WTC11 (cell line): ENCODE measurements around the gene TMEM52.

Experiments
- CREM ChIP-seq: sonication (generic); formaldehyde crosslinking; IDR thresholded peaks from 2 replicates; pipeline ENCODE4 v1.8.1; 2022; ENCODE audit warnings: mild to moderate bottlenecking, missing genetic modification reagents, moderate library complexity
- ESRRA ChIP-seq: sonication (generic); formaldehyde crosslinking; IDR thresholded peaks from 2 replicates; pipeline ENCODE4 v1.8.1; 2022; ENCODE audit warnings: mild to moderate bottlenecking, missing genetic modification reagents, borderline replicate concordance
- JUN ChIP-seq: sonication (generic); formaldehyde crosslinking; IDR thresholded peaks from 2 replicates; pipeline ENCODE4 v1.8.0; 2023; ENCODE audit warnings: mild to moderate bottlenecking, missing genetic modification reagents
- NFATC4 ChIP-seq: fragments of 250-450 bp; sonication (Bioruptor Pico); IDR thresholded peaks from 2 replicates; pipeline ENCODE4 v1.9.0; 2021; ENCODE audit warnings: mild to moderate bottlenecking
- NFE2L1 ChIP-seq: sonication (generic); formaldehyde crosslinking; IDR thresholded peaks from 2 replicates; pipeline ENCODE4 v1.8.1; 2023; ENCODE audit warnings: missing genetic modification reagents
- NR2C2 ChIP-seq: sonication (generic); formaldehyde crosslinking; IDR thresholded peaks from 2 replicates; pipeline ENCODE4 v1.8.0; 2022; ENCODE audit warnings: mild to moderate bottlenecking, missing genetic modification reagents
- SMAD4 ChIP-seq: sonication (generic); formaldehyde crosslinking; IDR thresholded peaks from 2 replicates; pipeline ENCODE4 v1.8.0; 2022; ENCODE audit warnings: mild to moderate bottlenecking, missing genetic modification reagents
- TEAD4 ChIP-seq: sonication (generic); formaldehyde crosslinking; IDR thresholded peaks from 2 replicates; pipeline ENCODE4 v1.8.0; 2022; ENCODE audit warnings: mild to moderate bottlenecking, missing genetic modification reagents
- TP53 ChIP-seq: sonication (generic); formaldehyde crosslinking; IDR thresholded peaks from 2 replicates; pipeline ENCODE4 v1.8.1; 2023; ENCODE audit warnings: mild to moderate bottlenecking, missing genetic modification reagents
- ZNF263 ChIP-seq: sonication (generic); formaldehyde crosslinking; IDR thresholded peaks from 2 replicates; pipeline ENCODE4 v1.8.1; 2022; ENCODE audit warnings: low read depth, mild to moderate bottlenecking, moderate library complexity, missing genetic modification reagents
- ZNF396 ChIP-seq: fragments of 250-450 bp; sonication (Bioruptor Pico); IDR thresholded peaks from 2 replicates; pipeline ENCODE4 v1.8.0; 2021; ENCODE audit warnings: mild to moderate bottlenecking, moderate library complexity, borderline replicate concordance
- TF ChIP-seq, protein P1 (sequence below): fragments of 200-600 bp; IDR thresholded peaks from 2 replicates; pipeline ENCODE4 v1.8.0; 2022; ENCODE audit warnings: antibody characterized with exemption
- TF ChIP-seq, protein P2 (sequence below): sonication (generic); formaldehyde crosslinking; IDR thresholded peaks from 2 replicates; pipeline ENCODE4 v1.8.0; 2022; ENCODE audit warnings: mild to moderate bottlenecking, missing genetic modification reagents
- TF ChIP-seq, protein P3 (sequence below): sonication (generic); formaldehyde crosslinking; IDR thresholded peaks from 2 replicates; pipeline ENCODE4 v1.8.0; 2022; ENCODE audit warnings: mild to moderate bottlenecking, missing genetic modification reagents

DNA sequence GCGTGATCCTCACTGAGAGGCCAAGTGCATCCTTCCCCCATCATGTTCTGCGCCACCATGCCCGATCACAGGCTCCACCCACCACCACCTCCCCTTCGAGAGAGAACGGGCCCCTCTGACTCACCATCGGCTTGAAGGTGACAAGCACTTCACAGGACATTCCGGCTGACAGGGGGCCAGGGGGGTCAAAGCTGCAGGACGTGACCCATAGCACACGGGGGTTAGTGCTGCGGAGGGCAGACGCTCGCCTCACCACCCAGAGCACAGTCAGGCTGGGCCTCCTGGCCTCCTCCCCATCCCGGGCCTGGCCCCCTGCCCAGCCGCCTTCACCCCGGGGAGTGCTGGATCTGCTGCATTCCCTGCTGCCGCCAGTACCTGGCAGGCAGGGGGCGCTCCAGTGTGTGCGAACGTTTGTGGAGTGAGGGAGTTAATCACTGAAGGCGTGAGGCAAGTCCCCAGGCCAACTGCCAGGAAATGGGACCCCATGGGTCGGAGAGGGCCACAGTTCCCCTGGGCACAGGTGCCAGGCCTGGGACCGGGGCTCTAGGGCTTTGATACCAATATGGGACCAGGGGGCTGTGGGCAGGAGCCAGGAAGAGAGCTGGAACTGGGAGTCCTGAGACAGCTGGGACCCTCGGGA, 40.9 kb upstream of the TMEM52 start:
- TF ChIP-seq, protein P1, sequence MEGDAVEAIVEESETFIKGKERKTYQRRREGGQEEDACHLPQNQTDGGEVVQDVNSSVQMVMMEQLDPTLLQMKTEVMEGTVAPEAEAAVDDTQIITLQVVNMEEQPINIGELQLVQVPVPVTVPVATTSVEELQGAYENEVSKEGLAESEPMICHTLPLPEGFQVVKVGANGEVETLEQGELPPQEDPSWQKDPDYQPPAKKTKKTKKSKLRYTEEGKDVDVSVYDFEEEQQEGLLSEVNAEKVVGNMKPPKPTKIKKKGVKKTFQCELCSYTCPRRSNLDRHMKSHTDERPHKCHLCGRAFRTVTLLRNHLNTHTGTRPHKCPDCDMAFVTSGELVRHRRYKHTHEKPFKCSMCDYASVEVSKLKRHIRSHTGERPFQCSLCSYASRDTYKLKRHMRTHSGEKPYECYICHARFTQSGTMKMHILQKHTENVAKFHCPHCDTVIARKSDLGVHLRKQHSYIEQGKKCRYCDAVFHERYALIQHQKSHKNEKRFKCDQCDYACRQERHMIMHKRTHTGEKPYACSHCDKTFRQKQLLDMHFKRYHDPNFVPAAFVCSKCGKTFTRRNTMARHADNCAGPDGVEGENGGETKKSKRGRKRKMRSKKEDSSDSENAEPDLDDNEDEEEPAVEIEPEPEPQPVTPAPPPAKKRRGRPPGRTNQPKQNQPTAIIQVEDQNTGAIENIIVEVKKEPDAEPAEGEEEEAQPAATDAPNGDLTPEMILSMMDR: peak; percentile 90
- TF ChIP-seq, protein P2, sequence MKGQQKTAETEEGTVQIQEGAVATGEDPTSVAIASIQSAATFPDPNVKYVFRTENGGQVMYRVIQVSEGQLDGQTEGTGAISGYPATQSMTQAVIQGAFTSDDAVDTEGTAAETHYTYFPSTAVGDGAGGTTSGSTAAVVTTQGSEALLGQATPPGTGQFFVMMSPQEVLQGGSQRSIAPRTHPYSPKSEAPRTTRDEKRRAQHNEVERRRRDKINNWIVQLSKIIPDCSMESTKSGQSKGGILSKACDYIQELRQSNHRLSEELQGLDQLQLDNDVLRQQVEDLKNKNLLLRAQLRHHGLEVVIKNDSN (CRISPR knock-in tag): no peak
- TF ChIP-seq ZNF396 (CRISPR knock-in tag) (no peak), TP53 (CRISPR knock-in tag) (no peak), NFE2L1 (CRISPR knock-in tag) (no peak), ESRRA (no peak), SMAD4 (no peak), CREM (CRISPR knock-in tag) (no peak), ZNF263 (no peak), TEAD4 (CRISPR knock-in tag) (no peak), NFATC4 (CRISPR knock-in tag) (no peak), NR2C2 (CRISPR knock-in tag) (no peak), JUN (no peak)
- TF ChIP-seq, protein P3, sequence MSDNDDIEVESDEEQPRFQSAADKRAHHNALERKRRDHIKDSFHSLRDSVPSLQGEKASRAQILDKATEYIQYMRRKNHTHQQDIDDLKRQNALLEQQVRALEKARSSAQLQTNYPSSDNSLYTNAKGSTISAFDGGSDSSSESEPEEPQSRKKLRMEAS (CRISPR knock-in tag): peak; percentile 75
